Calu3 (cell line): ENCODE measurements around the gene SLC28A3. TPM values are rescaled to one million over a fixed set of nuclear protein-coding genes. Genes with fewer than 3 reads are reported as not detected.
A peak's percentile ranks its signal among the peaks of the same experiment; 100 is the strongest.

Source experiments
- BruUV-seq: library from RNA; stranded (reverse); fragments of 400-500 nt; replicated peaks from 2 replicates; lab custom pipeline; 2021; lab: Mats Ljungman, UMichigan
- CTCF ChIA-PET: fragments of 300-600 bp; sonication (Branson Sonifier 250); formaldehyde crosslinking; loops from one replicate; lab custom pipeline; 2022; ENCODE audit warnings: antibody characterized with exemption; lab: Charles Lee
- DNase-seq: peaks from one replicate; pipeline ENCODE4 v3.0.0; 2022
- H3K27ac Mint-ChIP-seq: one replicate; pipeline ENCODE4 v1.8.0; 2022; ENCODE audit warnings: mixed read lengths; ENCODE audit not compliant: unreplicated experiment
- H3K27me3 Mint-ChIP-seq: one replicate; pipeline ENCODE4 v1.8.0; 2022; ENCODE audit warnings: mixed read lengths; ENCODE audit not compliant: unreplicated experiment
- H3K36me3 Mint-ChIP-seq: one replicate; pipeline ENCODE4 v1.8.0; 2022; ENCODE audit warnings: mild to moderate bottlenecking, moderate library complexity, mixed read lengths; ENCODE audit not compliant: insufficient read depth, unreplicated experiment
- H3K4me1 Mint-ChIP-seq: one replicate; pipeline ENCODE4 v1.8.0; 2022; ENCODE audit warnings: mild to moderate bottlenecking, low read depth, mixed read lengths; ENCODE audit not compliant: unreplicated experiment
- H3K4me3 Mint-ChIP-seq: one replicate; pipeline ENCODE4 v1.8.0; 2022; ENCODE audit warnings: mild to moderate bottlenecking, low read depth, moderate library complexity, mixed read lengths; ENCODE audit not compliant: unreplicated experiment
- H3K9me3 Mint-ChIP-seq: one replicate; pipeline ENCODE4 v1.8.0; 2022; ENCODE audit warnings: low read depth, mixed read lengths; ENCODE audit not compliant: unreplicated experiment
- intact Hi-C: fragments of 100-400 bp; cut with micrococcal nuclease; formaldehyde crosslinking; loops from one replicate; pipeline ENCODE4 v1.10.0; 2022; ENCODE audit not compliant: unreplicated experiment
- total RNA-seq: library from RNA; stranded (reverse); gene quantifications from 2 replicates; pipeline ENCODE4 v1.2.3, GENCODE V29; 2022
- TF ChIP-seq, protein P1 (sequence below): fragments of 200-600 bp; IDR thresholded peaks from one replicate; pipeline ENCODE4 v1.8.0; 2022; ENCODE audit warnings: antibody characterized with exemption; ENCODE audit not compliant: unreplicated experiment

Gene SLC28A3
- total RNA-seq, 1 experiment from 2014 or later: 10.7 TPM

GRCh38 chr9:84266087-84266561 is 74.4 kb downstream of the SLC28A3 start:
- intact Hi-C loops: no loop called here
- CTCF ChIA-PET: interaction anchor here (0.7 kb wide), 1 partner anchor 288 kb away, joined by 3 read pairs; no protein-coding TSS in a partner anchor
- TF ChIP-seq, protein P1, sequence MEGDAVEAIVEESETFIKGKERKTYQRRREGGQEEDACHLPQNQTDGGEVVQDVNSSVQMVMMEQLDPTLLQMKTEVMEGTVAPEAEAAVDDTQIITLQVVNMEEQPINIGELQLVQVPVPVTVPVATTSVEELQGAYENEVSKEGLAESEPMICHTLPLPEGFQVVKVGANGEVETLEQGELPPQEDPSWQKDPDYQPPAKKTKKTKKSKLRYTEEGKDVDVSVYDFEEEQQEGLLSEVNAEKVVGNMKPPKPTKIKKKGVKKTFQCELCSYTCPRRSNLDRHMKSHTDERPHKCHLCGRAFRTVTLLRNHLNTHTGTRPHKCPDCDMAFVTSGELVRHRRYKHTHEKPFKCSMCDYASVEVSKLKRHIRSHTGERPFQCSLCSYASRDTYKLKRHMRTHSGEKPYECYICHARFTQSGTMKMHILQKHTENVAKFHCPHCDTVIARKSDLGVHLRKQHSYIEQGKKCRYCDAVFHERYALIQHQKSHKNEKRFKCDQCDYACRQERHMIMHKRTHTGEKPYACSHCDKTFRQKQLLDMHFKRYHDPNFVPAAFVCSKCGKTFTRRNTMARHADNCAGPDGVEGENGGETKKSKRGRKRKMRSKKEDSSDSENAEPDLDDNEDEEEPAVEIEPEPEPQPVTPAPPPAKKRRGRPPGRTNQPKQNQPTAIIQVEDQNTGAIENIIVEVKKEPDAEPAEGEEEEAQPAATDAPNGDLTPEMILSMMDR: no peak
- Mint-ChIP-seq H3K36me3 (no peaks in the 10 kb centered on the region), H3K9me3 (no peaks in the 10 kb centered on the region), H3K4me3 (no peak overlapping the region), H3K27ac (no peak overlapping the region), H3K27me3 (no peaks in the 10 kb centered on the region), H3K4me1 (no peaks in the 10 kb centered on the region)
- DNase-seq: peak; percentile 2
- BruUV-seq: no TSS peak

DNA sequence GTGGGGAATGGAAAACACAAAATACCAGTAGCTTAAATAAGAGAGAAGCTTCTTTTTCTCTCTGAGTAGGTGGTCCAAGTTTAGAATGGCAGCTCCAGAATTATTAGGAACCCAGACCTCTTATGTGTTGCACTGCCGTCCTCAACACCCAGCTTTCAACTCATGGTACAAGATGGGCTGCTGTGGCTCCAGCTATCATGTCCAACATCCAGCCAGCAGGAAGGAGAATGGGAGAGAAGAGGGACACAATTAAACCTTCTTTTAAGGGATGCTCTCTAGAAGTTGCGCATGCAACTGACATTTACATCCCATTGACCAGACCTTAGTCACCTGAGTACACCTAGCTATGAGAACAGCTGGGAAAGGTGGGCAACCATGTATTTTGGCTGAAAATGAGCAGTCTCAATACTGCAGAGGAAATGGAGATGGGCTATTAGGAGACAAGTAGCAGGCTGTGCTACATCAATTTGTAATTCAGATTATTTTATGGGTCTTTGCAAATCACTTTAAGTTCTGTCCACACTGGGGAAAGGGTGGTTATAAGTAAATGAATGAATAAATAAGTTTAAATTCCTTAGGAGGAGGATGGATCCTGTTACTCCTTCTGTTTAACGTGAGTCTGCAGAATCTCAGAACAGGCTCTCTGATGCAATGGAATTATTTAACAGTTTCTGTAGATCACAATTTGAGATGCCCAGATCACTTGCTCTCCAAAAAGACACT is 76.1 kb downstream of the SLC28A3 start:
- Mint-ChIP-seq H3K27ac (no peak overlapping the region), H3K36me3 (no peaks in the 10 kb centered on the region), H3K27me3 (no peaks in the 10 kb centered on the region), H3K4me3 (no peak overlapping the region), H3K4me1 (no peaks in the 10 kb centered on the region), H3K9me3 (no peaks in the 10 kb centered on the region)
- no peak for DNase-seq
- BruUV-seq: no TSS peak
- TF ChIP-seq, protein P1: no peak
- CTCF ChIA-PET: no interaction called here
- intact Hi-C loops: loop anchor here (5.0 kb wide), 1 partner anchor 272 kb away; no protein-coding TSS in a partner anchor

- TF ChIP-seq, protein P1: peak; percentile 62
- no peak overlapping the region for H3K4me3 Mint-ChIP-seq
- CTCF ChIA-PET: interaction anchor here (0.8 to 1.4 kb wide), 3 partner anchors 269 to 326 kb away, joined by 3 to 8 read pairs (median 5); no protein-coding TSS in a partner anchor
Observed at GRCh38 chr9:84261070-84261746, 79.3 kb downstream of the SLC28A3 start.

GRCh38 chr9:84258371-84258770 is 82.2 kb downstream of the SLC28A3 start:
- H3K36me3 Mint-ChIP-seq: no peaks in the 10 kb centered on the region
- CTCF ChIA-PET: no interaction called here
- no peaks in the 10 kb centered on the region for H3K27me3 Mint-ChIP-seq
- DNase-seq: no peak
- peaks cover 8% of the 10 kb centered on the region for H3K4me1 Mint-ChIP-seq
- intact Hi-C loops: no loop called here
- BruUV-seq: no TSS peak
- no peaks in the 10 kb centered on the region for H3K9me3 Mint-ChIP-seq
- H3K4me3 Mint-ChIP-seq: no peak overlapping the region
- H3K27ac Mint-ChIP-seq: no peak overlapping the region
- TF ChIP-seq, protein P1: no peak

More at GRCh38 chr9:84261070-84261746, 79.3 kb downstream of the SLC28A3 start:
- DNase-seq: peak; percentile 80
- no peaks in the 10 kb centered on the region for H3K36me3 Mint-ChIP-seq
- no peaks in the 10 kb centered on the region for H3K4me1 Mint-ChIP-seq
- no peaks in the 10 kb centered on the region for H3K9me3 Mint-ChIP-seq
- BruUV-seq: no TSS peak
- intact Hi-C loops: loop anchor here (1.0 to 5.0 kb wide), 2 partner anchors 269 to 323 kb away; no protein-coding TSS in a partner anchor
- no peak overlapping the region for H3K27ac Mint-ChIP-seq
- H3K27me3 Mint-ChIP-seq: no peaks in the 10 kb centered on the region
